ENCODE measurements around the gene EMILIN3. TPM values are rescaled to one million over a fixed set of nuclear protein-coding genes. Genes with fewer than 3 reads are reported as not detected.

Gene EMILIN3
- total RNA-seq, 4 donors from 2014 or later: 0.40 to 1.5 (median 0.90) TPM

DNA sequence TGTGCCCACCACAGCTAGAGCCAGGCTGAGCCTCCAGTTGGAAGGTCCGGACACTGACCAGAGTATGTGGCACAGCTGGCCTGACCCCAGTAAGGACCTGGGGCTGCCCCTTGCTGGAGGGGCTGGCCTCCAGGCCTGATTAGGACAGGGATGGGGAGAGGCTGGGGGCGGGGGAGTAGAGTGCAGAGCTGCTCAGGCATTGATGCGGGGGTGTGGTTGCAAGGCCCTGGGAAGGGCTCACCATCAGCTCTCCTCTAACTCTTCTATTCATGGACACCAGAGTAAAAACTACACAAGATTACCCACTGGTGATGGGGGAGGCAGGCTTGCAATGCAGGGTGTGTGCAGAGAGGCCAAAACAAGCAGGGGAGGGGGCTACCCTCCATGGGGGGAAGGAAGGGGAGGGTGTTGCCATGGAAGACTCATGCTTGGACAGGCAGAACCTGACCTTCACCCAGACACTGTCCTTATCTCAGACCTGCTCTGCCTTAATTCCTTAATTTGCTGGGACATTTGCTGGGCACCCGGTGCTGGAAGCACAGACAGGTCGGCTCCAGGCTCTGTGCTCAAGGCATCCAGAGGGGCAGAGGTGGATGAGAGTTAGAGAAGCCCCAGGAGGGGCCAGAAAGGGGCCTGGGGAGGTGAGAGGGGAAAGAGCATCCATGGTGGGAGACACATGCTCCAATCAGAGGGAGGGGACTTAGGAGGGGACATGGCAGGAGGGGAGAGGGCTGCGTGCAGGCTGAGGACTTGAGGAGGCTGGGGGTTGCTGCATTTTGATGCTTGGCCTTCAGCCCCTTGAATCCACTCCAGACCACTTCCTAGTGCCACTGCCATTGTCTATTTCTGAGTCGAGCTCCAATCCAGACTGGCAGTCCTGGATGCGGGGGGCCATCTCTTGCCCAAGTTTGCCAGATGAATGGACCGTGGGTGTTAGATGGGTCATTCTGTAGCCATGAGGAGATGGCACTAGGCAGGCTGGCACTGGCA lies 7.6 kb upstream of the EMILIN3 start:
- intact Hi-C loops (cut with DNase I; ENCODE audit: low total_unique reads) (no loop called here), in situ Hi-C loops (cut with MboI; ENCODE audit: low pct_ligation_motif_present in 1 of 4, low pct_unique_long_range_greater_than_20kb in 1 of 4, low sequenced_read_pairs in 3 of 4) (no loop called here)
- WGBS, 2 donors (ENCODE audit: low coverage in 1 of 2): 79 to 86% methylated on average over 1 to 9 of the region's 9 CpGs

DNA sequence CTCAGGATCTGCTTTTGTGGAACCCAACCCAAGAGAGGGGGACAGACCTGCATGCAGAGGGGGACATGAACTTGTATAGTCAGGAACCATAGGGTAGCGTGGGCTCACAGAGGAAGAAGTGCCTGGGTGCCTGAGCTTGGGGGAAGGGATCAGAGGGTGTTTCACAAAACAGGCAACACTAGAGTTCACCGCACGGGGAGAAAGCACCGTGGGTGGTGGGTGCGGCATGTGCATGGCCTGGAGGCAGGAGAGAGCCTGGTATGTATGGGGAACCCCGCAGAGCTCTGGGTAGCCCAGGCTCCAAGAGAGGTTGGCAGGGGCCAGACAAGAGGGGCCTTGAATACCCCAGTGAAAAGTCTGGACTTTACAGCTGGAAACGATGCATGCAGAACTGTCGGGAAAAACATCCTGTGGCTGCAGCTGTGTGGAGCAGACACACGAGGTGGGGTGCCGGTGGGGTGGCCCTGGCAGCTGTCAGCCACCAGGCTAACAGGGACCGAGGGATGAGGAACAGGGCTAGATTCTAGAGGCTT lies 6.7 kb upstream of the EMILIN3 start:
- no peaks in the 10 kb centered on the region for H3K36me3 ChIP-seq
- peaks cover 9% of the 10 kb centered on the region for H3K27me3 ChIP-seq
- no peaks in the 10 kb centered on the region for H3K9me3 ChIP-seq
- no peak for DNase-seq
- in situ Hi-C loops (cut with MboI; ENCODE audit: low pct_ligation_motif_present in 1 of 4, low pct_unique_long_range_greater_than_20kb in 1 of 4, low sequenced_read_pairs in 3 of 4) (no loop called here), intact Hi-C loops (cut with DNase I; ENCODE audit: low total_unique reads) (no loop called here)
- WGBS, 2 donors (ENCODE audit: low coverage in 1 of 2): 75 to 100% methylated on average over 3 to 11 of the region's 11 CpGs
- H3K4me3 ChIP-seq: no peak overlapping the region
- no peaks in the 10 kb centered on the region for H3K4me1 ChIP-seq
- no peak for TF ChIP-seq POLR2A (IDR thresholded peaks at IDR 0.05)
- TF ChIP-seq, protein P1, sequence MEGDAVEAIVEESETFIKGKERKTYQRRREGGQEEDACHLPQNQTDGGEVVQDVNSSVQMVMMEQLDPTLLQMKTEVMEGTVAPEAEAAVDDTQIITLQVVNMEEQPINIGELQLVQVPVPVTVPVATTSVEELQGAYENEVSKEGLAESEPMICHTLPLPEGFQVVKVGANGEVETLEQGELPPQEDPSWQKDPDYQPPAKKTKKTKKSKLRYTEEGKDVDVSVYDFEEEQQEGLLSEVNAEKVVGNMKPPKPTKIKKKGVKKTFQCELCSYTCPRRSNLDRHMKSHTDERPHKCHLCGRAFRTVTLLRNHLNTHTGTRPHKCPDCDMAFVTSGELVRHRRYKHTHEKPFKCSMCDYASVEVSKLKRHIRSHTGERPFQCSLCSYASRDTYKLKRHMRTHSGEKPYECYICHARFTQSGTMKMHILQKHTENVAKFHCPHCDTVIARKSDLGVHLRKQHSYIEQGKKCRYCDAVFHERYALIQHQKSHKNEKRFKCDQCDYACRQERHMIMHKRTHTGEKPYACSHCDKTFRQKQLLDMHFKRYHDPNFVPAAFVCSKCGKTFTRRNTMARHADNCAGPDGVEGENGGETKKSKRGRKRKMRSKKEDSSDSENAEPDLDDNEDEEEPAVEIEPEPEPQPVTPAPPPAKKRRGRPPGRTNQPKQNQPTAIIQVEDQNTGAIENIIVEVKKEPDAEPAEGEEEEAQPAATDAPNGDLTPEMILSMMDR (IDR thresholded peaks at IDR 0.05): no peak
- no peak for TF ChIP-seq POLR2AphosphoS5 (IDR thresholded peaks at IDR 0.05)
- TF ChIP-seq EP300 (IDR thresholded peaks at IDR 0.05; ENCODE audit: low read depth): no peak
- no peak overlapping the region for H3K27ac ChIP-seq

More for the DNA sequence above, 7.6 kb upstream of the EMILIN3 start:
- no peak for DNase-seq
- Histone ChIP-seq H3K4me1 (no peaks in the 10 kb centered on the region), H3K27ac (no peak overlapping the region), H3K4me3 (no peak overlapping the region), H3K36me3 (no peaks in the 10 kb centered on the region), H3K9me3 (no peaks in the 10 kb centered on the region), H3K27me3 (peaks cover 2% of the 10 kb centered on the region)
- no peak for TF ChIP-seq EP300 (IDR thresholded peaks at IDR 0.05; ENCODE audit: low read depth)
- TF ChIP-seq, protein P1 (IDR thresholded peaks at IDR 0.05): no peak
- no peak for TF ChIP-seq POLR2A (IDR thresholded peaks at IDR 0.05)
- TF ChIP-seq POLR2AphosphoS5 (IDR thresholded peaks at IDR 0.05): no peak

DNA sequence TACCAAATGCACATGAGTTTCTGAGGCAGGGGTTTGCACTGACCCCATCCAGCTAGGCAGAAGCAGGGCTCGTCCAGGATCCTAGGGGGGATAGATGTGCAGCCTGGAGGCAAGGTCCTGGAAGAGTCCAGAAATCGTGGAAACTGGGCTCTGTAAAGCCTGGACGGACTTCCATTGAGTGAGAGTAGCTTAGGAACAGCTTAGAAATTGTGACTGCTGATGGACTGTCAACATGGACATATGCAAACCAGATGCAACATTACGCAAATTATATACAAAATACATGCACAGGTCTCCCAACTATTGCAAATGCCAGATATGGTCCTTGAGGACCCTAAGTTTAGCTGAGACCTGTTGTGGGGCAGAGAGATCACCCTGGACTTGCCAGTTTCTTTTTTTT lies 4.8 kb upstream of the EMILIN3 start:
- Histone ChIP-seq H3K9me3 (no peaks in the 10 kb centered on the region), H3K4me3 (no peak overlapping the region), H3K4me1 (peaks cover 0 to 4% (median 3%) of the 10 kb centered on the region in 4 donors), H3K36me3 (no peaks in the 10 kb centered on the region), H3K27ac (no peak overlapping the region), H3K27me3 (peaks cover 26% of the 10 kb centered on the region)
- TF ChIP-seq, protein P1 (IDR thresholded peaks at IDR 0.05): no peak
- TF ChIP-seq EP300 (IDR thresholded peaks at IDR 0.05; ENCODE audit: low read depth): no peak
- no peak for TF ChIP-seq POLR2A (IDR thresholded peaks at IDR 0.05)
- TF ChIP-seq POLR2AphosphoS5 (IDR thresholded peaks at IDR 0.05): no peak
- 83 to 92% methylated on average over 2 to 4 of the region's 4 CpGs for WGBS, 2 donors (ENCODE audit: low coverage in 1 of 2)
- intact Hi-C loops (cut with DNase I; ENCODE audit: low total_unique reads) (no loop called here), in situ Hi-C loops (cut with MboI; ENCODE audit: low pct_ligation_motif_present in 1 of 4, low pct_unique_long_range_greater_than_20kb in 1 of 4, low sequenced_read_pairs in 3 of 4) (no loop called here)
- DNase-seq: no peak

DNA sequence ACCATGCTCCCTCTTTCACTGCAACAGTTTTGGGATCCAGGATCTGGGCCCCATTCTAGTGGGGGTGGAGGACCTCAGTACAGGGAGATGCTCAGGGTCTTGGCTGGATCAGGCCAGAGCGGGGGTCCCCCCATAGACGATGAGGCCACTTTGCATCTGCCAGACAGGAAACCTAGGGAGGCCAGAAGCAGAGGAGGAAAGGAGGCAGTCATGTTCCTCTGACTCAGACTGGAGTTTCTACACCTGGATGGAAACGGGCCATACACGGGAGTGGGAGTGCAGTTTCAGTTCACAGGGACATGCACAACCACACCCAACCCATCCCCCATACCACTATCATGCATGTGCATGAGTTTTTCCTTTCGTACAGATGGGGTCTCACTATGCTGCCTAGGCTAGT lies 3.6 kb upstream of the EMILIN3 start:
- no peaks in the 10 kb centered on the region for H3K36me3 ChIP-seq
- H3K27ac ChIP-seq: no peak overlapping the region
- in situ Hi-C loops (cut with MboI; ENCODE audit: low pct_ligation_motif_present in 1 of 4, low pct_unique_long_range_greater_than_20kb in 1 of 4, low sequenced_read_pairs in 3 of 4): no loop called here
- H3K4me1 ChIP-seq: peaks cover 5 to 11% (median 9%) of the 10 kb centered on the region in 4 donors
- TF ChIP-seq POLR2AphosphoS5 (IDR thresholded peaks at IDR 0.05) (no peak), EP300 (IDR thresholded peaks at IDR 0.05; ENCODE audit: low read depth) (no peak), POLR2A (IDR thresholded peaks at IDR 0.05) (no peak)
- TF ChIP-seq, protein P1 (IDR thresholded peaks at IDR 0.05): no peak
- H3K4me3 ChIP-seq: no peak overlapping the region
- DNase-seq: no peak
- no peaks in the 10 kb centered on the region for H3K9me3 ChIP-seq
- 77 to 87% methylated on average over 3 to 5 of the region's 5 CpGs for WGBS, 2 donors (ENCODE audit: low coverage in 1 of 2)
- H3K27me3 ChIP-seq: peaks cover 38% of the 10 kb centered on the region
- intact Hi-C loops (cut with DNase I; ENCODE audit: low total_unique reads): no loop called here

Measured in transverse colon (tissue), 4 donors.